ENCODE measurements around the gene LEP. TPM values are rescaled to one million over a fixed set of nuclear protein-coding genes. Genes with fewer than 3 reads are reported as not detected.
A peak's percentile ranks its signal among the peaks of the same experiment; 100 is the strongest.

Gene LEP
- total and polyA plus RNA-seq, 9 of the 15 experiments (the other 6 are each of a cell fraction or from before 2014, with no cell fraction given) = not detected

DNA sequence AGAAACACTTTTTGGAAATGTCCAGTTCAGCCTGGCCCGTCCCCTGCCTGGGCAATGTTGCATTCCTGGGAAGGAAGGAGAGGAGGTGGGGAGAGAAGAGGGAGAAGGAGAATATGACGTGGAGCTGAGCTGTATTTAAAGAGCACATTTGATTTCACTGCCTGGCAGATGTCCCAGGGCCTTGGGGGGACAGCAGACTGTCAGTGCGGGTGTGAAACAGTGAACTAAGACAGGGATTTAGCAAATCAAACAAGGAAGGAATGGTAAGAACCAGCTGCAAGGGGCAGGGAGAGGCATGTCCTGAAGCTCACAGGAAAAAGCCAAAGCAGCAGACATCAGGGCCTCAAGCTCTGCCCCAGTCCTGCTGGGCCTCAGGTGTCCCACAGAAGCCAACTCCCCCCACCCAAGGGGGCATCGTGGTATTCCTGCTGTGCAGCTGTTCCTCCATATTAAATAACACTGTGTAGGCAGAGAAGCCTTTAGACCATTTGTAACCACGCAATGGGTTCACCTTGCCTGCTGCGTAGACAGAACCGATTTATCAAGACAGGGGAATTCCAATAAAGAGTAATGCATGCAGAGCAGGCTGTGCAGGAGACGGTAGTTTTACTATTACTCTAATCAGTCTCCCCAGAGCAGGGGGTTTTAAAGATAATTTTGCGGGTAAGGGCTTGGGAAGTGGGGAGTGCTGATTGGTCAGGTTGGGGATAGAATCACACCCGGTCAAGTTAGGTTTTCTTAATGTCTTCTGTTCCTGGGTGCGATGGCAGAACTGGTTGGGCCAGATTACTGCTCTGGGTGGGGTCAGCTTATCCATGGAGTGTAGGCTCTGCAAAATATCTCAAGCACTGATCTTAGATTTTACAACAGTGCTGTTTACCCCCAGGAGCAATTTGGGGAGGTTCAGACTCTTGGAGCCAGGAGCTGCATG, 18.3 kb downstream of the LEP start:
- FAIRE-seq = no peak
- Histone ChIP-seq H3K4me2 (ENCODE audit: insufficient read depth, low read length) (no peak overlapping the region), H3K27me3 (ENCODE audit: control insufficient read depth in 2 of 2, insufficient read depth in 2 of 2, low read length in 2 of 2) (peaks cover 2 to 44% of the 10 kb centered on the region in 2 experiments; a peak in 2 of 5 replicates), H2AFZ (ENCODE audit: low read depth, low read length) (no peak overlapping the region), H3K4me1 (replicated peaks in 1 of 2; ENCODE audit: control insufficient read depth in 2 of 2, insufficient read depth in 2 of 2, low read length in 2 of 2) (peaks cover 3 to 6% of the 10 kb centered on the region in 2 experiments; a peak in 3 of 5 replicates), H3K4me3 (no peak overlapping the region), H3K36me3 (ENCODE audit: control insufficient read depth, insufficient read depth, low read length) (no peaks in the 10 kb centered on the region), H3K27ac (ENCODE audit: extremely low read depth, low read depth, low read length) (no peak overlapping the region), H4K20me1 (replicated peaks; ENCODE audit: control insufficient read depth, insufficient read depth, low read length) (no peaks in the 10 kb centered on the region), H3K79me2 (ENCODE audit: control insufficient read depth, insufficient read depth, low read length) (no peaks in the 10 kb centered on the region), H3K9me1 (ENCODE audit: control insufficient read depth, insufficient read depth, low read length) (no peaks in the 10 kb centered on the region), H3K9ac (ENCODE audit: insufficient read depth in 1 of 2, low read depth in 2 of 2, low read length in 2 of 2) (peak overlapping the region in 1 of 2 experiments; percentile 11; a peak in 1 of 4 replicates), H3K9me3 (replicated peaks; ENCODE audit: control insufficient read depth, insufficient read depth, low read depth, low read length) (no peaks in the 10 kb centered on the region)
- DNase-seq (ENCODE audit: extremely low read depth in 1 of 4, low spot score in 3 of 4) = peak in 1 of 4 experiments; percentile 30
- in situ Hi-C loops (cut with MboI) (no loop called here), intact Hi-C loops (cut with micrococcal nuclease) (no loop called here)
- 4% methylated on average over 11 of the region's 11 CpGs for WGBS (ENCODE audit: insufficient coverage, low coverage, missing lambda C conversion rate)
- CTCF ChIA-PET (ENCODE audit: low intra/inter-chr PET ratio) = no interaction called here
- peak; percentile 18 for ATAC-seq
- POLR2A ChIA-PET = interaction anchor here (0.7 to 1.1 kb wide), 2 partner anchors 10 to 13 kb away, joined by 3 read pairs; no protein-coding TSS in a partner anchor
- BruUV-seq (replicated peaks) = no TSS peak
- TF ChIP-seq KLF16 (IDR thresholded peaks at IDR 0.05) (peak; percentile 76), NRF1 (conservative IDR thresholded peaks at IDR 0.05 in 1 of 2, IDR thresholded peaks at IDR 0.05 in 1 of 2) (no peak), CBX2 (IDR thresholded peaks at IDR 0.05; ENCODE audit: insufficient read depth, low read length, poor library complexity, severe bottlenecking) (no peak), CHCHD3 (CRISPR knock-in tag; IDR thresholded peaks at IDR 0.05) (no peak), ZNF24 (IDR thresholded peaks at IDR 0.05) (no peak)
- TF ChIP-seq, protein P1, sequence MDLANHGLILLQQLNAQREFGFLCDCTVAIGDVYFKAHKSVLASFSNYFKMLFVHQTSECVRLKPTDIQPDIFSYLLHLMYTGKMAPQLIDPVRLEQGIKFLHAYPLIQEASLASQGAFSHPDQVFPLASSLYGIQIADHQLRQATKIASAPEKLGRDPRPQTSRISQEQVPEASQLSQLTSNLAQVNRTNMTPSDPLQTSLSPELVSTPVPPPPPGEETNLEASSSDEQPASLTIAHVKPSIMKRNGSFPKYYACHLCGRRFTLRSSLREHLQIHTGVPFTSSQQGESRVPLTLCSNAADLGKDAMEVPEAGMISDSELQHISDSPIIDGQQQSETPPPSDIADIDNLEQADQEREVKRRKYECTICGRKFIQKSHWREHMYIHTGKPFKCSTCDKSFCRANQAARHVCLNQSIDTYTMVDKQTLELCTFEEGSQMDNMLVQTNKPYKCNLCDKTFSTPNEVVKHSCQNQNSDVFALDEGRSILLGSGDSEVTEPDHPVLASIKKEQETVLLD (IDR thresholded peaks at IDR 0.05) = no peak
- TF ChIP-seq, protein P2, sequence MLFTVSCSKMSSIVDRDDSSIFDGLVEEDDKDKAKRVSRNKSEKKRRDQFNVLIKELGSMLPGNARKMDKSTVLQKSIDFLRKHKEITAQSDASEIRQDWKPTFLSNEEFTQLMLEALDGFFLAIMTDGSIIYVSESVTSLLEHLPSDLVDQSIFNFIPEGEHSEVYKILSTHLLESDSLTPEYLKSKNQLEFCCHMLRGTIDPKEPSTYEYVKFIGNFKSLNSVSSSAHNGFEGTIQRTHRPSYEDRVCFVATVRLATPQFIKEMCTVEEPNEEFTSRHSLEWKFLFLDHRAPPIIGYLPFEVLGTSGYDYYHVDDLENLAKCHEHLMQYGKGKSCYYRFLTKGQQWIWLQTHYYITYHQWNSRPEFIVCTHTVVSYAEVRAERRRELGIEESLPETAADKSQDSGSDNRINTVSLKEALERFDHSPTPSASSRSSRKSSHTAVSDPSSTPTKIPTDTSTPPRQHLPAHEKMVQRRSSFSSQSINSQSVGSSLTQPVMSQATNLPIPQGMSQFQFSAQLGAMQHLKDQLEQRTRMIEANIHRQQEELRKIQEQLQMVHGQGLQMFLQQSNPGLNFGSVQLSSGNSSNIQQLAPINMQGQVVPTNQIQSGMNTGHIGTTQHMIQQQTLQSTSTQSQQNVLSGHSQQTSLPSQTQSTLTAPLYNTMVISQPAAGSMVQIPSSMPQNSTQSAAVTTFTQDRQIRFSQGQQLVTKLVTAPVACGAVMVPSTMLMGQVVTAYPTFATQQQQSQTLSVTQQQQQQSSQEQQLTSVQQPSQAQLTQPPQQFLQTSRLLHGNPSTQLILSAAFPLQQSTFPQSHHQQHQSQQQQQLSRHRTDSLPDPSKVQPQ (CRISPR knock-in tag; IDR thresholded peaks at IDR 0.05; ENCODE audit: borderline replicate concordance) = no peak
- TF ChIP-seq, protein P3, sequence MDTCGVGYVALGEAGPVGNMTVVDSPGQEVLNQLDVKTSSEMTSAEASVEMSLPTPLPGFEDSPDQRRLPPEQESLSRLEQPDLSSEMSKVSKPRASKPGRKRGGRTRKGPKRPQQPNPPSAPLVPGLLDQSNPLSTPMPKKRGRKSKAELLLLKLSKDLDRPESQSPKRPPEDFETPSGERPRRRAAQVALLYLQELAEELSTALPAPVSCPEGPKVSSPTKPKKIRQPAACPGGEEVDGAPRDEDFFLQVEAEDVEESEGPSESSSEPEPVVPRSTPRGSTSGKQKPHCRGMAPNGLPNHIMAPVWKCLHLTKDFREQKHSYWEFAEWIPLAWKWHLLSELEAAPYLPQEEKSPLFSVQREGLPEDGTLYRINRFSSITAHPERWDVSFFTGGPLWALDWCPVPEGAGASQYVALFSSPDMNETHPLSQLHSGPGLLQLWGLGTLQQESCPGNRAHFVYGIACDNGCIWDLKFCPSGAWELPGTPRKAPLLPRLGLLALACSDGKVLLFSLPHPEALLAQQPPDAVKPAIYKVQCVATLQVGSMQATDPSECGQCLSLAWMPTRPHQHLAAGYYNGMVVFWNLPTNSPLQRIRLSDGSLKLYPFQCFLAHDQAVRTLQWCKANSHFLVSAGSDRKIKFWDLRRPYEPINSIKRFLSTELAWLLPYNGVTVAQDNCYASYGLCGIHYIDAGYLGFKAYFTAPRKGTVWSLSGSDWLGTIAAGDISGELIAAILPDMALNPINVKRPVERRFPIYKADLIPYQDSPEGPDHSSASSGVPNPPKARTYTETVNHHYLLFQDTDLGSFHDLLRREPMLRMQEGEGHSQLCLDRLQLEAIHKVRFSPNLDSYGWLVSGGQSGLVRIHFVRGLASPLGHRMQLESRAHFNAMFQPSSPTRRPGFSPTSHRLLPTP (IDR thresholded peaks at IDR 0.05; ENCODE audit: borderline replicate concordance, extremely low read depth, insufficient read length) = no peak
- TF ChIP-seq, protein P4, sequence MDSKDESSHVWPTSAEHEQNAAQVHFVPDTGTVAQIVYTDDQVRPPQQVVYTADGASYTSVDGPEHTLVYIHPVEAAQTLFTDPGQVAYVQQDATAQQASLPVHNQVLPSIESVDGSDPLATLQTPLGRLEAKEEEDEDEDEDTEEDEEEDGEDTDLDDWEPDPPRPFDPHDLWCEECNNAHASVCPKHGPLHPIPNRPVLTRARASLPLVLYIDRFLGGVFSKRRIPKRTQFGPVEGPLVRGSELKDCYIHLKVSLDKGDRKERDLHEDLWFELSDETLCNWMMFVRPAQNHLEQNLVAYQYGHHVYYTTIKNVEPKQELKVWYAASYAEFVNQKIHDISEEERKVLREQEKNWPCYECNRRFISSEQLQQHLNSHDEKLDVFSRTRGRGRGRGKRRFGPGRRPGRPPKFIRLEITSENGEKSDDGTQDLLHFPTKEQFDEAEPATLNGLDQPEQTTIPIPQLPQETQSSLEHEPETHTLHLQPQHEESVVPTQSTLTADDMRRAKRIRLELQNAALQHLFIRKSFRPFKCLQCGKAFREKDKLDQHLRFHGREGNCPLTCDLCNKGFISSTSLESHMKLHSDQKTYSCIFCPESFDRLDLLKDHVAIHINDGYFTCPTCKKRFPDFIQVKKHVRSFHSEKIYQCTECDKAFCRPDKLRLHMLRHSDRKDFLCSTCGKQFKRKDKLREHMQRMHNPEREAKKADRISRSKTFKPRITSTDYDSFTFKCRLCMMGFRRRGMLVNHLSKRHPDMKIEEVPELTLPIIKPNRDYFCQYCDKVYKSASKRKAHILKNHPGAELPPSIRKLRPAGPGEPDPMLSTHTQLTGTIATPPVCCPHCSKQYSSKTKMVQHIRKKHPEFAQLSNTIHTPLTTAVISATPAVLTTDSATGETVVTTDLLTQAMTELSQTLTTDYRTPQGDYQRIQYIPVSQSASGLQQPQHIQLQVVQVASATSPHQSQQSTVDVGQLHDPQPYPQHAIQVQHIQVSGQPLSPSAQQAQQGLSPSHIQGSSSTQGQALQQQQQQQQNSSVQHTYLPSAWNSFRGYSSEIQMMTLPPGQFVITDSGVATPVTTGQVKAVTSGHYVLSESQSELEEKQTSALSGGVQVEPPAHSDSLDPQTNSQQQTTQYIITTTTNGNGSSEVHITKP (IDR thresholded peaks at IDR 0.05; ENCODE audit: partially characterized antibody) = peak; percentile 8
